Measurements from ENCODE around the gene TSEN34. TPM values are rescaled to one million over a fixed set of nuclear protein-coding genes. Genes with fewer than 3 reads are reported as not detected.
"Not testable (repeated sequence)": the region's sequence is repeated elsewhere in the genome, so short reads cannot be mapped to it uniquely, and the experiment has no call there.

TSEN34 gene
- total and polyA plus RNA-seq, 10 donors = 25.5 to 109 (median 43.0) TPM

DNA sequence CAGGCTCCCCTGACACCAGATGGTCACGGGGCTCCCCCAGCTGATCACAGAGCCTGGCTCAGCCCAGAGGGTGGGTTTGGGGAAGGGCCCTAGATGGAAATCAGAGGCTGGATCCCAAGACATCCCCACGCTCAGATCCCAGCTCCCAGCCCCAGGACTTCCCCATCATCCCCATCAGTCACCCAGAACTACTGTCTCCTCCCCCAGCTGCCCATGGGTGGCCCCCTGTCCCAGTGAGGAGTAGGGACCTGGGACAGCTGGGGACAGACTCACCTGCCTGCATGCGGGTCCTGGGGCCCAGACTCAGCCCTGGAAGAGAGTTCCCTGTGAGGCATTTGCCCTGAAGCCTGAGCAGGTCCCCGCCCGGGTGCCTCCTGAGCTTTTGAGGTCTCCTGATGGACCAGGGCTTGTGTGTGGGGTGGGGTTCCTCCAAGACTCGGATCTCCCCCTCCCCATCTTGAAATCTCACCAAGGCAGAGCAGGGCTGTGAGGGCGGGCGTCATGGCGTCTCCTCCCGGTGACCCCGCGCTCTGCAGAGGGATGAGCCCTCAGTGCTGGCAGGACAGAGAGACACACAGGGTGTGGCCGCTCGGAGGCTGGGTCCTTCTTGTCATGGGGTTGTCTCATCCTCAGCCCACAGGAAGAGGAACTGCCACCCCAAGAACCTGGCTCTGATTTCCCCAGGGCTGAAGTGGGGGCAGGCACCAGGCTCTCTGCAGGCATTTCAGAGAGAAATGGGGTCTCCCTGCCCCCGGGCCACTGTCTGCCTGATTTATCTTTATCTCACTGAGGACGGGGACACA, 31.6 kb downstream of the TSEN34 start, which contains the start of gene LILRB3:
TSS of gene LILRB3 (minus strand) at position 534 of the 803 bp plus-strand sequence. CDS start at position 503, 31 bp downstream.
- WGBS, 5 donors = 61 to 67% (median 66%) methylated on average over 5 to 16 of the region's 16 CpGs
- Histone ChIP-seq H3K27ac (peak within 1 kb of the TSS in 6 of 8 donors; percentile 63 to 94 (median 81)), H3K4me1 (peaks cover 0 to 40% (median 8%) of the 10 kb centered on the region in 6 donors), H3K4me3 (peak within 1 kb of the TSS in 5 of 8 donors; percentile 6 to 68 (median 34)), H3K27me3 (replicated peaks in 1 of 7) (peaks cover 0 to 23% (median 0%) of the 10 kb centered on the region in 7 donors), H3K36me3 (peaks cover 0 to 22% (median 2%) of the 10 kb centered on the region in 6 donors)
- H3K9me3 ChIP-seq; intact Hi-C loops (cut with DNase I; ENCODE audit: low total_unique reads): not testable (repeated sequence)
- peak; percentile 88 for DNase-seq
- peak; percentile 57 to 83 (median 68) for TF ChIP-seq POLR2AphosphoS5 (IDR thresholded peaks at IDR 0.05)

DNA sequence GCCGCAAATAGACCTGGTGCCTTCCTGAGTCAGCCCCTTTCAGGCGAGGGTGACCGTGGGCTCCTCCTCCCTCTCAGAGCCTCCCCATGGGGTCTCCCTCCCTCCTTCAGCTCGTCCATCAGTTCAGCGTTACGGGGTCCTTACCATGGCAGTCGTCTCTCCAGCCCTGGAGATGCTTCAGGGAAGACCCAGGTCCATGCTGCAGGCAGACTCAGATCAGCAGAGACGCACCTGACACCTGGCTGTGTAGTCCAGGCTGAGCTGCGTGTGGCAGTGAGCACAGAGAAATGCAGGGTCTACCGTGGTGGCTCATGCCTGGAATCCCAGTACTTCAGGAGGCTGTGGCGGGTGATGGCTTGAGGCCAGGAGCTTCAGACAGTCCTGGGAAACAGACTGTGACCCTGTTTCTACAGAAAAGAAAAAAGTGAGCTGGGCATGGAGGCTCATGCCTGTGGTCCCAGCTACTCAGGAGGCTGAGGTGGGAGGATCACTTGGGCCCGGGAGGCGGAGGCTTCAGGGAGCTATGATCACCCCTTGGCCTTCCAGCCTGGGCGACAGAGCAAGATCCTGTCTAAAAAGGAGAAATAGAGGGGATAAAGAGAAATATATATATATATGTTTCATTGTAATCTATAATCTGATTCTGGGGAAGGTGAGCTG, 32.3 kb downstream of the TSEN34 start:
- H3K27me3 ChIP-seq (replicated peaks in 1 of 7) = peaks cover 0 to 23% (median 0%) of the 10 kb centered on the region in 7 donors
- H3K36me3 ChIP-seq = peaks cover 0 to 14% (median 2%) of the 10 kb centered on the region in 6 donors
- H3K9me3 ChIP-seq; intact Hi-C loops (cut with DNase I; ENCODE audit: low total_unique reads); DNase-seq: not testable (repeated sequence)
- H3K4me3 ChIP-seq = peak overlapping the region in 3 of 8 donors; percentile 34 to 68 (median 41)
- 62 to 70% (median 64%) methylated on average over 13 to 14 of the region's 14 CpGs for WGBS, 5 donors
- H3K27ac ChIP-seq = peak overlapping the region in 5 of 8 donors; percentile 43 to 94 (median 88)
- H3K4me1 ChIP-seq = peaks cover 0 to 32% (median 2%) of the 10 kb centered on the region in 6 donors

DNA sequence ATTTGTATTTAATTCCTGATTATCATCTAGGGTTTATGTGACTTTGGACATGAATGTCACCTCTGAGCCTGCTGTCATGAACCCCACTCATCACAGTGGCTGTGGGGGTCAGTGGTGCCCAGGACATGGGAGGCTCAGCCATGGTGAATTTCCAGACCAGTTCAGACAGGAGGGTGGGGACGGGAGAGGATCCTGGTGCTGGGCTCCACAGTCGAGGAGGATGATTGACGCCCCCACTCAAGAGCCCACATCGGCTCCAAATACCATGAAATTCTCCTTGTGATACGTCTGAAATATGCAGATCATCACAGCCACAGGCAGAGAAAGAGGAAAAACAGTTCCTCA, 32.8 kb downstream of the TSEN34 start:
- intact Hi-C loops (cut with DNase I; ENCODE audit: low total_unique reads); H3K9me3 ChIP-seq; H3K4me3 ChIP-seq; DNase-seq; H3K36me3 ChIP-seq: not testable (repeated sequence)
- Histone ChIP-seq H3K4me1 (peaks cover 0 to 27% (median 0%) of the 10 kb centered on the region in 6 donors), H3K27me3 (replicated peaks in 1 of 7) (peaks cover 0 to 23% (median 0%) of the 10 kb centered on the region in 7 donors), H3K27ac (peak overlapping the region in 5 of 8 donors; percentile 43 to 94 (median 88))
- 45 to 64% (median 63%) methylated on average over 4 to 5 of the region's 5 CpGs for WGBS, 5 donors

DNA sequence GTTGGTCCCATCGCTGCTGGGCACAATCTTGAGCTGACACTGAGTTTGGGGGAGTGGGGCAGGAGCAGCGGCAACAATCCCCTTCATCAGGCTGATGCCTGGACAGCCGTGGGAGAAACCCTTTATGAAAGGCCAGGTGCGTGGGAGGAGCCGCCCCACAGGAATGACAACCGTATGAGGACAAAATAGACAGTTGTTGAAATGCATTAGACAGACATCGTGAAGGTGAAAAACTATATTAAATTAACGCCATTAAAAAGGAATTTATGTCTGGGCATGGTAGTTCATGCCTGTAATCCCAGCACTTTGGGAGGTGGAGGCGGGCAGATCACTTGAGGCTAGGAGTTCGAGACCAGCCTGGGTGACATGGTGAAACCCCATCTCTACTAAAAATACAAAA, 33.5 kb downstream of the TSEN34 start:
- Histone ChIP-seq H3K4me1 (peaks cover 0 to 20% (median 0%) of the 10 kb centered on the region in 6 donors), H3K27me3 (replicated peaks in 1 of 7) (peaks cover 0 to 23% (median 0%) of the 10 kb centered on the region in 7 donors)
- DNase-seq; intact Hi-C loops (cut with DNase I; ENCODE audit: low total_unique reads); H3K9me3 ChIP-seq; H3K4me3 ChIP-seq; H3K36me3 ChIP-seq; H3K27ac ChIP-seq: not testable (repeated sequence)
- WGBS, 5 donors = 81 to 88% (median 84%) methylated on average over 9 to 10 of the region's 10 CpGs

DNA sequence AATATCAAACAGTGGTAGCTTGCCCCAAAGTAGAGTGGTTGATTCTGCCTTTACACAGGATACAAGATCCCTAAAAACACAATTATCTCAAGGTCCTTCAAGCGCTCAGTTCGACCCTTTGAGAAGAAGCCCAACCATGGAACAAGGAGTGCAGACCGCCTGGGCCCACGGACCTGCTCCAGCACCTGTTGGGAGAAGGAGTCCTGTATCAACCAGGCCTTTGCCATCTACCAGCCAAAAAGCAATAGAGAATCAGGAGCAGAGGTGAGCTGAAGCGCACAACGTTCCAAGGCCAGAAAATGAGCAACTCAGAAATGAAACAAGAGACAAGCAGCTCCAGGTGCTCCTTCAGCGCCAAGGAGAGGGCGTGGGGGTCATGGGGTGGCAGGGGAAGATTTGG, 38.0 kb downstream of the TSEN34 start:
- Histone ChIP-seq H3K27ac (no peak overlapping the region), H3K27me3 (replicated peaks in 1 of 7) (peaks cover 0 to 20% (median 0%) of the 10 kb centered on the region in 7 donors), H3K4me3 (no peak overlapping the region), H3K9me3 (no peaks in the 10 kb centered on the region), H3K36me3 (no peaks in the 10 kb centered on the region), H3K4me1 (peaks cover 0 to 14% (median 7%) of the 10 kb centered on the region in 6 donors)
- TF ChIP-seq, protein P1, sequence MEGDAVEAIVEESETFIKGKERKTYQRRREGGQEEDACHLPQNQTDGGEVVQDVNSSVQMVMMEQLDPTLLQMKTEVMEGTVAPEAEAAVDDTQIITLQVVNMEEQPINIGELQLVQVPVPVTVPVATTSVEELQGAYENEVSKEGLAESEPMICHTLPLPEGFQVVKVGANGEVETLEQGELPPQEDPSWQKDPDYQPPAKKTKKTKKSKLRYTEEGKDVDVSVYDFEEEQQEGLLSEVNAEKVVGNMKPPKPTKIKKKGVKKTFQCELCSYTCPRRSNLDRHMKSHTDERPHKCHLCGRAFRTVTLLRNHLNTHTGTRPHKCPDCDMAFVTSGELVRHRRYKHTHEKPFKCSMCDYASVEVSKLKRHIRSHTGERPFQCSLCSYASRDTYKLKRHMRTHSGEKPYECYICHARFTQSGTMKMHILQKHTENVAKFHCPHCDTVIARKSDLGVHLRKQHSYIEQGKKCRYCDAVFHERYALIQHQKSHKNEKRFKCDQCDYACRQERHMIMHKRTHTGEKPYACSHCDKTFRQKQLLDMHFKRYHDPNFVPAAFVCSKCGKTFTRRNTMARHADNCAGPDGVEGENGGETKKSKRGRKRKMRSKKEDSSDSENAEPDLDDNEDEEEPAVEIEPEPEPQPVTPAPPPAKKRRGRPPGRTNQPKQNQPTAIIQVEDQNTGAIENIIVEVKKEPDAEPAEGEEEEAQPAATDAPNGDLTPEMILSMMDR (IDR thresholded peaks at IDR 0.05 in 8 of 11, conservative IDR thresholded peaks at IDR 0.05 in 3 of 11) = no peak
- TF ChIP-seq POLR2AphosphoS5 (IDR thresholded peaks at IDR 0.05) (no peak), POLR2A (IDR thresholded peaks at IDR 0.05) (no peak)
- intact Hi-C loops (cut with DNase I; ENCODE audit: low total_unique reads) = no loop called here
- WGBS, 5 donors = 85 to 90% (median 88%) methylated on average over 8 of the region's 8 CpGs
- DNase-seq = no peak

DNA sequence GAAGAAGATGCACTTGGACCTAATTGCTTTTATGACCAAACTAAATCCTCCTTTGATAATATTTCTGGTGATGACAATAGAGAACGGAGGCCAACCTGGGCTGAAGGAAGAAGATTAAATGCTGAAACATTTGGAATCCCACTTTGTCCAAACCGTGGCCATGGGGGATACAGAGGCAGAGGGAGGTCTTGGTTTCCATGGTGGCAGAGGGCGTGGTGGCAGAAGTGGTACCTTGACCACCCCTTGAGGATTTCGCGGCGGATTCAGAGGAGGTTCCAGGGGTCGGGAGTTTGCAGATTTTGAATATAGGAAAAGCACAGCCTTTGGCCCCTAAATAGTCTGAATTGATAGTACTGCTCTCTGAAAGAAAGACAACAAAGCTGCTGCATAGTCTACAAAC, 38.9 kb downstream of the TSEN34 start:
- Histone ChIP-seq H3K4me1 (peaks cover 0 to 14% (median 7%) of the 10 kb centered on the region in 6 donors), H3K36me3 (no peaks in the 10 kb centered on the region), H3K4me3 (no peak overlapping the region), H3K27me3 (replicated peaks in 1 of 7) (peaks cover 0 to 21% (median 0%) of the 10 kb centered on the region in 7 donors), H3K9me3 (no peaks in the 10 kb centered on the region), H3K27ac (no peak overlapping the region)
- 80 to 90% (median 84%) methylated on average over 7 of the region's 7 CpGs for WGBS, 5 donors
- TF ChIP-seq POLR2AphosphoS5 (IDR thresholded peaks at IDR 0.05) (no peak), POLR2A (IDR thresholded peaks at IDR 0.05) (no peak)
- TF ChIP-seq, protein P1 (IDR thresholded peaks at IDR 0.05 in 8 of 11, conservative IDR thresholded peaks at IDR 0.05 in 3 of 11) = no peak
- peak; percentile 28 for DNase-seq
- intact Hi-C loops (cut with DNase I; ENCODE audit: low total_unique reads) = loop anchor here (5.0 kb wide), 1 partner anchor 63 kb away; no protein-coding TSS in a partner anchor

Measured in spleen (tissue), 11 donors.